Esophagus squamous epithelium (tissue), 5 donors: ENCODE results near the gene DNAI7. TPM values are rescaled to one million over a fixed set of nuclear protein-coding genes. Genes with fewer than 3 reads are reported as not detected.
A peak's percentile ranks its signal among the peaks of the same experiment; 100 is the strongest.

Experiments
- DNase-seq: peaks from one replicate; lab custom pipeline; 2025; lab: John Stamatoyannopoulos, UW
- H3K27ac ChIP-seq, 4 donors: fragments of 200-600 bp; sonication (generic); one replicate each; pipeline ENCODE4 v1.5.1; 2016 to 2019; ENCODE audit warnings: mild to moderate bottlenecking in 1 of 4
- H3K27me3 ChIP-seq, 4 donors: fragments of 200-600 bp; sonication (generic); 1 replicate in 3 of 4; 2 replicates in 1 of 4; pipeline versions ENCODE4 v1.5.1 to v1.6.0; 2017 to 2021; ENCODE audit warnings: antibody characterized with exemption in 1 of 4
- H3K36me3 ChIP-seq, 3 donors: fragments of 200-600 bp; sonication (generic); one replicate each; pipeline ENCODE4 v1.5.1; 2016 to 2019
- H3K4me1 ChIP-seq, 3 donors: fragments of 200-600 bp; sonication (generic); one replicate each; pipeline ENCODE4 v1.5.1; 2017 to 2019
- H3K4me3 ChIP-seq, 4 donors: fragments of 200-600 bp; sonication (generic); 1 replicate in 3 of 4; 2 replicates in 1 of 4; pipeline ENCODE4 v1.5.1; 2016 to 2019; ENCODE audit warnings: mild to moderate bottlenecking in 2 of 4, moderate library complexity in 1 of 4
- H3K9me3 ChIP-seq, 3 donors: fragments of 200-600 bp; sonication (generic); one replicate each; pipeline ENCODE4 v1.5.1; 2016 to 2019
- CTCF ChIP-seq, 6 experiments: fragments of 450-650 bp in 4 of 6; fragments of 200-600 bp in 2 of 6; sonication (generic) in 2 of 6; IDR thresholded peaks; one replicate each; pipeline ENCODE4 v1.5.1; 2016 to 2019; ENCODE audit warnings: antibody characterized with exemption in 6 of 6, mild to moderate bottlenecking in 4 of 6, moderate library complexity in 4 of 6
- POLR2A ChIP-seq, 4 donors: fragments of 450-650 bp; IDR thresholded peaks; one replicate each; pipeline ENCODE4 v1.6.1; 2017; ENCODE audit warnings: antibody characterized with exemption in 4 of 4, mild to moderate bottlenecking in 4 of 4, moderate library complexity in 3 of 4
- WGBS, 2 donors: methylation state at CpG; one replicate each; pipeline ENCODE4 v1.1.5; 2018; 5-methylcytosine and 5-hydroxymethylcytosine counted together
- intact Hi-C: fragments of 100-400 bp; cut with DNase I; formaldehyde crosslinking; loops from one replicate; pipeline ENCODE4 v1.15.0; 2022
- total RNA-seq, 4 donors: library from RNA; depleted of rRNA; stranded (reverse); fragments of >200 nt; gene quantifications; one replicate each; pipeline ENCODE4 v1.1.0, GENCODE V29; 2016
- donor health status: DM: yes; HTN: yes; CAD: no.

Gene DNAI7
- total RNA-seq, 4 donors from 2014 or later = not detected

DNA sequence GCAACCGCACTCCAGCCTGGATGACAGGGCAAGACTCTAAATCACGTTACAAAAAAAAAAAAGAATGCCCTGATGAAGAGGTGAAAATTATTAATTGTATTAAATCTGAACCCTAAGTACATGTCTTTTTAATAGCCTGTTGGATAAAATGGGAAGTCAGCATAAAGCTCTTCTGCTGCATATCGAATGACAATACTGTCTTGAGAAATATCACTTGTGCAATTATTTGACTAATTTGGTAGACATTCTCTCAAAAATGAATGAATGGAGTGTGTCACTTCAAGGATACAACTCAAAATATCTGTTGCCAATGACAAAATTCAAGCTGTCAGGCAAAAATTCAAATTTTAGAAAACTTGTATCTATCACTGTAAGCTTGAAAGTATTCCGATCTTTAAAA is 38.9 kb downstream of the DNAI7 start:
- Histone ChIP-seq H3K36me3 (no peaks in the 10 kb centered on the region), H3K4me3 (no peak overlapping the region), H3K9me3 (no peaks in the 10 kb centered on the region), H3K27ac (no peak overlapping the region), H3K27me3 (no peaks in the 10 kb centered on the region), H3K4me1 (peaks cover 0 to 5% (median 0%) of the 10 kb centered on the region in 3 donors)
- WGBS, 2 donors = 84 to 86% methylated on average over 4 of the region's 4 CpGs
- TF ChIP-seq CTCF (IDR thresholded peaks at IDR 0.05) (no peak), POLR2A (IDR thresholded peaks at IDR 0.05) (no peak)
- intact Hi-C loops = no loop called here
- no peak for DNase-seq

GRCh38 chr12:25155022-25155576 is 39.9 kb downstream of the DNAI7 start:
- Histone ChIP-seq H3K36me3 (no peaks in the 10 kb centered on the region), H3K27ac (no peak overlapping the region), H3K9me3 (no peaks in the 10 kb centered on the region), H3K4me3 (peak overlapping the region in 1 of 4 donors; percentile 18), H3K27me3 (no peaks in the 10 kb centered on the region), H3K4me1 (peaks cover 0 to 5% (median 0%) of the 10 kb centered on the region in 3 donors)
- intact Hi-C loops = no loop called here
- TF ChIP-seq CTCF (IDR thresholded peaks at IDR 0.05) (peak; percentile 29 to 70 (median 55)), POLR2A (IDR thresholded peaks at IDR 0.05) (no peak)
- 44 to 53% methylated on average over 2 of the region's 2 CpGs for WGBS, 2 donors
- DNase-seq = no peak

DNA sequence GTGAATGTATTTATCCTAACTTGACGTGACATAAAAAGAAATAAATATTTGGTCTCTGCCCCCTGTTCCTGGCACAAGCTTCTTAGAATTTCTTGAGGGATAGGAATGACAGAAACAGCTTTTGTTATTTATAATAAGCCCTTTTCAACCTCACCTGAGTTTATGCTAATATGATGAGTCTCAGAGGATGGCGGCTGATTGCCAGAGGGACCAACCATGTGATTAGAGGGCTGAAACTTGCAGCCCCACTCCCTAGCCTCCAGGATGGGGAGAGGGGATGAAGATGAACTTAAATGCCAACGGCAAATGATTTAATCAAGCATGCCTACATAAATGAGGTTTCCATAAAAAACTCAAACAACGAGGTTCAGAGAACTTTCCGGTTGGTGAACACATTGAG is 42.9 kb downstream of the DNAI7 start:
- 66 to 67% methylated on average over 5 of the region's 5 CpGs for WGBS, 2 donors
- Histone ChIP-seq H3K4me3 (no peak overlapping the region), H3K9me3 (no peaks in the 10 kb centered on the region), H3K4me1 (peaks cover 0 to 5% (median 0%) of the 10 kb centered on the region in 3 donors), H3K27ac (no peak overlapping the region), H3K27me3 (no peaks in the 10 kb centered on the region), H3K36me3 (no peaks in the 10 kb centered on the region)
- intact Hi-C loops = no loop called here
- DNase-seq = no peak
- no peak for TF ChIP-seq CTCF (IDR thresholded peaks at IDR 0.05)
- no peak for TF ChIP-seq POLR2A (IDR thresholded peaks at IDR 0.05)

DNA sequence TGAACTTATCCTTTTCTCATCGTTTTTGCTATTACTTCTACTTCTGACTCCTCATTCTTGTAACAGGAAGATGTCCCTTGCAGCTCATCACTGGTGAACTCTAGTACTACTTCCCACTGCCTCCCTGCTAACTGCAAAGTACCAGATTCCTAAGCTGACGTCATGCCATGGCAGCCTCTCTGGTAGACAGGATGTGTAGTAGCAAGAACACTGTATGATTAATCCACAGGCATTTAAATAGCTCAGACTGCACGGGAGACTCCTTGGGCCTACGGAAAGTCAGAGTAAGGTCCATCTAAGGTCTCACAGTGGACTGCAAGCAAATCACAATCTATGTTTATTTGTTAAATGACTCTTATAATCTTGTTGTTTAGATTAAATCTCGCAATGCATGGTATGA is 43.5 kb downstream of the DNAI7 start:
- Histone ChIP-seq H3K36me3 (no peaks in the 10 kb centered on the region), H3K4me3 (no peak overlapping the region), H3K4me1 (peaks cover 0 to 5% (median 0%) of the 10 kb centered on the region in 3 donors), H3K27me3 (no peaks in the 10 kb centered on the region), H3K9me3 (no peaks in the 10 kb centered on the region), H3K27ac (no peak overlapping the region)
- DNase-seq = no peak
- 33 to 41% methylated on average over 5 of the region's 5 CpGs for WGBS, 2 donors
- TF ChIP-seq POLR2A (IDR thresholded peaks at IDR 0.05) (no peak), CTCF (IDR thresholded peaks at IDR 0.05) (no peak)
- intact Hi-C loops = no loop called here

- Histone ChIP-seq H3K4me3 (no peak overlapping the region), H3K36me3 (no peaks in the 10 kb centered on the region), H3K27me3 (no peaks in the 10 kb centered on the region), H3K4me1 (no peaks in the 10 kb centered on the region), H3K27ac (no peak overlapping the region), H3K9me3 (no peaks in the 10 kb centered on the region)
- TF ChIP-seq CTCF (IDR thresholded peaks at IDR 0.05) = no peak
- TF ChIP-seq POLR2A (IDR thresholded peaks at IDR 0.05) = no peak
- DNase-seq = no peak
- WGBS, 2 donors = 92 to 100% methylated on average over 1 of the region's 1 CpG
- intact Hi-C loops = no loop called here
These were observed 48.3 kb downstream of the DNAI7 start for GRCh38 chr12:25146686-25147085.
